GM12878 (cell line): ENCODE data around the gene DAGLA.

Experiments
- CEBPB ChIP-seq, 2 experiments: fragments of 150-350 bp in 1 of 2; IDR thresholded peaks; 2 replicates each; pipeline ENCODE4 v1.6.1; 2012 to 2014; ENCODE audit warnings: low read depth in 2 of 2, low read length in 2 of 2, borderline replicate concordance in 1 of 2, inconsistent platforms in 1 of 2
- HCFC1 ChIP-seq: fragments of 150-350 bp; IDR thresholded peaks from 2 replicates; pipeline ENCODE4 v1.6.1; 2014; ENCODE audit warnings: low read length
- HDAC2 ChIP-seq: fragments of 200-600 bp; sonication (generic); IDR thresholded peaks from 2 replicates; pipeline ENCODE4 v1.6.1; 2017
- PKNOX1 ChIP-seq: fragments of 450-650 bp; IDR thresholded peaks from 2 replicates; pipeline ENCODE4 v1.6.1; 2016; ENCODE audit warnings: mild to moderate bottlenecking
- POLR2A ChIP-seq: IDR thresholded peaks from 2 replicates; pipeline ENCODE4 v1.6.1; 2011; ENCODE audit warnings: low read depth, mild to moderate bottlenecking, low read length
- POLR2AphosphoS5 ChIP-seq: IDR thresholded peaks from 2 replicates; pipeline ENCODE4 v1.6.1; 2011; ENCODE audit warnings: mild to moderate bottlenecking, low read length, inconsistent platforms
- RFX5 ChIP-seq: IDR thresholded peaks from 2 replicates; pipeline ENCODE4 v1.6.1; 2011; ENCODE audit warnings: low read depth, low read length, improper control_type of control experiment
- SMARCA5 ChIP-seq: fragments of 450-650 bp; IDR thresholded peaks from 2 replicates; pipeline ENCODE4 v1.6.1; 2017; ENCODE audit warnings: mild to moderate bottlenecking
- SP1 ChIP-seq: IDR thresholded peaks from one replicate; pipeline ENCODE4 v1.6.1; 2011; ENCODE audit warnings: low read depth, low read length
- SRF ChIP-seq, 2 experiments: IDR thresholded peaks; 2 replicates each; pipeline ENCODE4 v1.6.1; 2011; ENCODE audit warnings: low read depth in 2 of 2, low read length in 2 of 2, mild to moderate bottlenecking in 1 of 2, moderate library complexity in 1 of 2
- USF2 ChIP-seq: IDR thresholded peaks from 2 replicates; pipeline ENCODE4 v1.6.1; 2011; ENCODE audit warnings: low read depth, low read length, improper control_type of control experiment, borderline replicate concordance
- ZZZ3 ChIP-seq: IDR thresholded peaks from 2 replicates; pipeline ENCODE4 v1.6.1; 2011; ENCODE audit warnings: low read depth; ENCODE audit not compliant: control insufficient read depth, insufficient read length
- TF ChIP-seq, protein P1 (sequence below), 3 experiments: IDR thresholded peaks in 2 of 3; conservative IDR thresholded peaks in 1 of 3; 2 replicates each; pipeline ENCODE4 v1.5.1; 2011; ENCODE audit warnings: low read depth in 3 of 3, low read length in 3 of 3, mild to moderate bottlenecking in 3 of 3, control low read depth in 2 of 3, moderate library complexity in 2 of 3, inconsistent platforms in 1 of 3, mixed read lengths in 1 of 3; ENCODE audit not compliant: control insufficient read depth in 2 of 3, insufficient read depth in 1 of 3; ENCODE audit errors: extremely low read depth in 1 of 3
- TF ChIP-seq, protein P2 (sequence below): IDR thresholded peaks from 2 replicates; pipeline ENCODE4 v1.6.1; 2012; ENCODE audit warnings: low read depth, low read length, improper control_type of control experiment

DNA sequence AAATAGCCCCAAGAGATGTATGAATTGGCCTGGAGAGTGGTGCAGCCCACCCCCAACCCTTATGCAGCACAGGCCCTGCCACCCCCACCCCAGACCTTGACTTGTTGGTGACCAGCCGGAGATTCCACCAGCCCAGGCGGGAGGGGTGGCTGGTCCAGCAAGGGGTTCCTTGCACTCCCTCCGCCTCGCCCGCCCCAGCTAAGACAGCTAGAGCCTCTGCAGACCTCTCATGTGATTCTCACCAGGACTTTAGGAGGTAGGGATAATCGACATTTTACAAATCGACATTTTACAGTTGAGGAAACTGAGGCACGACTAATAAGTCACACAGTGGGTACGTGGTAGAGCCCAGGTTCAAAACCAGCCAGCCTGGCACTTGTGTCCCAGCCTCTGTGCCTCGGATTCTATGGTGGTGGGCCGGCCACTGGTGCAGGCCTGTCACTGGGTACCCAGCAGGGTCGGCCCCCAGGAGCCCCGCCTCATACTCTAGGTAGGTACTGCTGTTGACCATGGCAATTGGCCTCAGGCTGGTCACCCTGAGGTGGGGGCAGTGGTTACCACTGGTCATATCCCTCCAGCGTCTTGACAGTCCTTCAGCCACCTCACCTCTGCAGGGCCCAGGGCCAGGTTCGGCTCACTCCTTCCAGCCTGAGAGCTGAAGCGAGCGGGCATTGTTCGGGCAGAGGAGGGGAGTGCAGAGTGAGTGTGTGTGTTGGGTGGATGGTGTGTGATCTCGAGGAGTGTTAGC lies 37.3 kb downstream of the DAGLA start:
- TF ChIP-seq, protein P1, sequence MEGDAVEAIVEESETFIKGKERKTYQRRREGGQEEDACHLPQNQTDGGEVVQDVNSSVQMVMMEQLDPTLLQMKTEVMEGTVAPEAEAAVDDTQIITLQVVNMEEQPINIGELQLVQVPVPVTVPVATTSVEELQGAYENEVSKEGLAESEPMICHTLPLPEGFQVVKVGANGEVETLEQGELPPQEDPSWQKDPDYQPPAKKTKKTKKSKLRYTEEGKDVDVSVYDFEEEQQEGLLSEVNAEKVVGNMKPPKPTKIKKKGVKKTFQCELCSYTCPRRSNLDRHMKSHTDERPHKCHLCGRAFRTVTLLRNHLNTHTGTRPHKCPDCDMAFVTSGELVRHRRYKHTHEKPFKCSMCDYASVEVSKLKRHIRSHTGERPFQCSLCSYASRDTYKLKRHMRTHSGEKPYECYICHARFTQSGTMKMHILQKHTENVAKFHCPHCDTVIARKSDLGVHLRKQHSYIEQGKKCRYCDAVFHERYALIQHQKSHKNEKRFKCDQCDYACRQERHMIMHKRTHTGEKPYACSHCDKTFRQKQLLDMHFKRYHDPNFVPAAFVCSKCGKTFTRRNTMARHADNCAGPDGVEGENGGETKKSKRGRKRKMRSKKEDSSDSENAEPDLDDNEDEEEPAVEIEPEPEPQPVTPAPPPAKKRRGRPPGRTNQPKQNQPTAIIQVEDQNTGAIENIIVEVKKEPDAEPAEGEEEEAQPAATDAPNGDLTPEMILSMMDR (IDR thresholded peaks at IDR 0.05 in 2 of 3, conservative IDR thresholded peaks at IDR 0.05 in 1 of 3; ENCODE audit: control insufficient read depth in 2 of 3, extremely low read depth in 1 of 3, insufficient read depth in 1 of 3, low read depth in 3 of 3, low read length in 3 of 3), result no peak
- TF ChIP-seq HCFC1 (no peak), RFX5 (no peak), ZZZ3 (no peak), USF2 (no peak), CEBPB (IDR thresholded peaks at IDR 0.05; ENCODE audit: borderline replicate concordance in 1 of 2, low read depth in 2 of 2, low read length in 2 of 2) (no peak), SMARCA5 (no peak), SRF (IDR thresholded peaks at IDR 0.05; ENCODE audit: low read depth in 2 of 2, low read length in 2 of 2) (no peak), PKNOX1 (no peak), HDAC2 (no peak), POLR2A (no peak), SP1 (no peak), POLR2AphosphoS5 (no peak)
- TF ChIP-seq, protein P2, sequence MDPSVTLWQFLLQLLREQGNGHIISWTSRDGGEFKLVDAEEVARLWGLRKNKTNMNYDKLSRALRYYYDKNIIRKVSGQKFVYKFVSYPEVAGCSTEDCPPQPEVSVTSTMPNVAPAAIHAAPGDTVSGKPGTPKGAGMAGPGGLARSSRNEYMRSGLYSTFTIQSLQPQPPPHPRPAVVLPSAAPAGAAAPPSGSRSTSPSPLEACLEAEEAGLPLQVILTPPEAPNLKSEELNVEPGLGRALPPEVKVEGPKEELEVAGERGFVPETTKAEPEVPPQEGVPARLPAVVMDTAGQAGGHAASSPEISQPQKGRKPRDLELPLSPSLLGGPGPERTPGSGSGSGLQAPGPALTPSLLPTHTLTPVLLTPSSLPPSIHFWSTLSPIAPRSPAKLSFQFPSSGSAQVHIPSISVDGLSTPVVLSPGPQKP, result no peak
